Skeletal muscle tissue (tissue), 4 donors: ENCODE measurements around the gene LRRC63. TPM values are rescaled to one million over a fixed set of nuclear protein-coding genes. Genes with fewer than 3 reads are reported as not detected.
"Not testable (repeated sequence)": the region's sequence is repeated elsewhere in the genome, so short reads cannot be mapped to it uniquely, and the experiment has no call there.

ENCODE experiments used
- H3K27ac ChIP-seq: one replicate; pipeline ENCODE4 v1.7.0; 2013; ENCODE audit warnings: mild to moderate bottlenecking, low read depth, low read length, inconsistent platforms
- H3K27me3 ChIP-seq, 3 donors: one replicate each; pipeline ENCODE4 v1.7.0; 2013; ENCODE audit warnings: low read length in 3 of 3; ENCODE audit not compliant: control insufficient read depth in 3 of 3, insufficient read depth in 3 of 3
- H3K36me3 ChIP-seq, 3 donors: one replicate each; pipeline ENCODE4 v1.7.0; 2013; ENCODE audit warnings: low read length in 3 of 3; ENCODE audit not compliant: control insufficient read depth in 3 of 3, insufficient read depth in 3 of 3
- H3K4me1 ChIP-seq, 3 donors: one replicate each; pipeline ENCODE4 v1.7.0; 2013; ENCODE audit warnings: low read length in 3 of 3, mild to moderate bottlenecking in 3 of 3; ENCODE audit not compliant: control insufficient read depth in 3 of 3, insufficient read depth in 3 of 3
- H3K4me3 ChIP-seq, 3 donors: one replicate each; pipeline ENCODE4 v1.7.0; 2013; ENCODE audit warnings: low read length in 3 of 3
- H3K9ac ChIP-seq, 3 donors: one replicate each; pipeline ENCODE4 v1.7.0; 2013; ENCODE audit warnings: low read length in 3 of 3, mild to moderate bottlenecking in 3 of 3, moderate library complexity in 2 of 3, low read depth in 1 of 3
- H3K9me3 ChIP-seq, 3 donors: one replicate each; pipeline ENCODE4 v1.7.0; 2013; ENCODE audit warnings: low read length in 3 of 3; ENCODE audit not compliant: control insufficient read depth in 3 of 3
- total RNA-seq: library from RNA; depleted of rRNA; stranded (reverse); fragments of >200 nt; gene quantifications from one replicate; pipeline ENCODE4 v1.2.3, GENCODE V29; 2014
- donor health status: Osteomylitis.

Gene LRRC63
- total RNA-seq, 1 donor from 2014 or later: not detected

- not testable (repeated sequence) for H3K9ac ChIP-seq, H3K4me3 ChIP-seq, H3K9me3 ChIP-seq, H3K36me3 ChIP-seq, H3K27me3 ChIP-seq, H3K4me1 ChIP-seq, H3K27ac ChIP-seq
Measured at GRCh38 chr13:46220234-46220633, 8.5 kb downstream of the LRRC63 start.

- H3K9ac ChIP-seq: no peak overlapping the region
- H3K27ac ChIP-seq: no peak overlapping the region
- peaks cover 0 to 2% (median 0%) of the 10 kb centered on the region in 3 donors for H3K27me3 ChIP-seq
- H3K4me1 ChIP-seq: no peaks in the 10 kb centered on the region
- H3K36me3 ChIP-seq: no peaks in the 10 kb centered on the region
- no peak overlapping the region for H3K4me3 ChIP-seq
- H3K9me3 ChIP-seq: peaks cover 0 to 5% (median 0%) of the 10 kb centered on the region in 3 donors
Measured at GRCh38 chr13:46229251-46229650, 17.5 kb downstream of the LRRC63 start.

GRCh38 chr13:46232281-46232680, 20.6 kb downstream of the LRRC63 start:
- Histone ChIP-seq H3K27me3 (no peaks in the 10 kb centered on the region), H3K4me1 (no peaks in the 10 kb centered on the region), H3K36me3 (no peaks in the 10 kb centered on the region), H3K4me3 (no peak overlapping the region), H3K9me3 (peaks cover 4 to 6% (median 4%) of the 10 kb centered on the region in 3 donors), H3K9ac (no peak overlapping the region), H3K27ac (no peak overlapping the region)

GRCh38 chr13:46235286-46235685, 23.6 kb downstream of the LRRC63 start:
- H3K9me3 ChIP-seq: peaks cover 4 to 6% (median 4%) of the 10 kb centered on the region in 3 donors
- no peaks in the 10 kb centered on the region for H3K27me3 ChIP-seq
- no peaks in the 10 kb centered on the region for H3K36me3 ChIP-seq
- H3K4me3 ChIP-seq: no peak overlapping the region
- H3K9ac ChIP-seq: no peak overlapping the region
- H3K4me1 ChIP-seq: no peaks in the 10 kb centered on the region
- H3K27ac ChIP-seq: no peak overlapping the region

GRCh38 chr13:46265292-46265691, 53.6 kb downstream of the LRRC63 start:
- no peaks in the 10 kb centered on the region for H3K36me3 ChIP-seq
- H3K4me3 ChIP-seq: no peak overlapping the region
- H3K27ac ChIP-seq: no peak overlapping the region
- H3K9me3 ChIP-seq: no peaks in the 10 kb centered on the region
- H3K4me1 ChIP-seq: no peaks in the 10 kb centered on the region
- no peaks in the 10 kb centered on the region for H3K27me3 ChIP-seq
- no peak overlapping the region for H3K9ac ChIP-seq

GRCh38 chr13:46267166-46267565, 55.4 kb downstream of the LRRC63 start:
- H3K9ac ChIP-seq: no peak overlapping the region
- H3K4me1 ChIP-seq: no peaks in the 10 kb centered on the region
- no peaks in the 10 kb centered on the region for H3K27me3 ChIP-seq
- no peaks in the 10 kb centered on the region for H3K36me3 ChIP-seq
- no peaks in the 10 kb centered on the region for H3K9me3 ChIP-seq
- no peak overlapping the region for H3K4me3 ChIP-seq
- H3K27ac ChIP-seq: no peak overlapping the region

GRCh38 chr13:46270416-46270815, 58.7 kb downstream of the LRRC63 start:
- no peak overlapping the region for H3K4me3 ChIP-seq
- no peak overlapping the region for H3K27ac ChIP-seq
- no peaks in the 10 kb centered on the region for H3K27me3 ChIP-seq
- no peaks in the 10 kb centered on the region for H3K4me1 ChIP-seq
- no peak overlapping the region for H3K9ac ChIP-seq
- H3K36me3 ChIP-seq: no peaks in the 10 kb centered on the region
- no peaks in the 10 kb centered on the region for H3K9me3 ChIP-seq

GRCh38 chr13:46274094-46274698, 62.5 kb downstream of the LRRC63 start:
- Histone ChIP-seq H3K9ac (no peak overlapping the region), H3K4me3 (no peak overlapping the region), H3K27me3 (no peaks in the 10 kb centered on the region), H3K36me3 (no peaks in the 10 kb centered on the region), H3K27ac (no peak overlapping the region), H3K9me3 (no peaks in the 10 kb centered on the region), H3K4me1 (no peaks in the 10 kb centered on the region)

- H3K36me3 ChIP-seq: no peaks in the 10 kb centered on the region
- H3K4me3 ChIP-seq: no peak overlapping the region
- H3K27me3 ChIP-seq: no peaks in the 10 kb centered on the region
- no peak overlapping the region for H3K9ac ChIP-seq
- no peaks in the 10 kb centered on the region for H3K9me3 ChIP-seq
- no peak overlapping the region for H3K27ac ChIP-seq
- H3K4me1 ChIP-seq: no peaks in the 10 kb centered on the region
Measured at GRCh38 chr13:46278474-46278873, 66.7 kb downstream of the LRRC63 start.

GRCh38 chr13:46281779-46282178, 70.1 kb downstream of the LRRC63 start:
- no peaks in the 10 kb centered on the region for H3K36me3 ChIP-seq
- H3K27me3 ChIP-seq: no peaks in the 10 kb centered on the region
- H3K4me3 ChIP-seq: no peak overlapping the region
- H3K27ac ChIP-seq: no peak overlapping the region
- no peaks in the 10 kb centered on the region for H3K4me1 ChIP-seq
- no peaks in the 10 kb centered on the region for H3K9me3 ChIP-seq
- no peak overlapping the region for H3K9ac ChIP-seq
